Effector memory CD8-positive, alpha-beta T cell (primary cell): ENCODE results near the gene GOLGB1.

Experiments used
- ATAC-seq: fragments of 150-1000 bp; cut with Tn5 transposase; replicated peaks from 2 replicates; pipeline ENCODE4 v1.10.0; 2021; ENCODE audit warnings: mild to moderate bottlenecking, moderate library complexity
- DNase-seq, 3 experiments: peaks; one replicate each; pipeline ENCODE4 v3.0.0; 2021
- H3K27ac Mint-ChIP-seq, 2 donors: one replicate each; pipeline ENCODE4 v1.8.0; 2022; ENCODE audit warnings: mild to moderate bottlenecking in 2 of 2, mixed read lengths in 2 of 2, moderate library complexity in 2 of 2
- H3K27me3 Mint-ChIP-seq, 2 donors: one replicate each; pipeline ENCODE4 v1.8.0; 2022; ENCODE audit warnings: mixed read lengths in 2 of 2
- H3K36me3 Mint-ChIP-seq: one replicate; pipeline ENCODE4 v1.8.0; 2022; ENCODE audit warnings: mild to moderate bottlenecking, moderate library complexity, mixed read lengths; ENCODE audit not compliant: insufficient read depth
- H3K4me1 Mint-ChIP-seq, 2 donors: one replicate each; pipeline ENCODE4 v1.8.0; 2022; ENCODE audit warnings: low read depth in 2 of 2, mixed read lengths in 2 of 2
- H3K4me3 Mint-ChIP-seq, 2 donors: one replicate each; pipeline ENCODE4 v1.8.0; 2022; ENCODE audit warnings: mild to moderate bottlenecking in 2 of 2, mixed read lengths in 2 of 2, moderate library complexity in 2 of 2
- H3K9me3 Mint-ChIP-seq, 2 donors: one replicate each; pipeline ENCODE4 v1.8.0; 2022; ENCODE audit warnings: mixed read lengths in 2 of 2

GOLGB1 gene

DNA sequence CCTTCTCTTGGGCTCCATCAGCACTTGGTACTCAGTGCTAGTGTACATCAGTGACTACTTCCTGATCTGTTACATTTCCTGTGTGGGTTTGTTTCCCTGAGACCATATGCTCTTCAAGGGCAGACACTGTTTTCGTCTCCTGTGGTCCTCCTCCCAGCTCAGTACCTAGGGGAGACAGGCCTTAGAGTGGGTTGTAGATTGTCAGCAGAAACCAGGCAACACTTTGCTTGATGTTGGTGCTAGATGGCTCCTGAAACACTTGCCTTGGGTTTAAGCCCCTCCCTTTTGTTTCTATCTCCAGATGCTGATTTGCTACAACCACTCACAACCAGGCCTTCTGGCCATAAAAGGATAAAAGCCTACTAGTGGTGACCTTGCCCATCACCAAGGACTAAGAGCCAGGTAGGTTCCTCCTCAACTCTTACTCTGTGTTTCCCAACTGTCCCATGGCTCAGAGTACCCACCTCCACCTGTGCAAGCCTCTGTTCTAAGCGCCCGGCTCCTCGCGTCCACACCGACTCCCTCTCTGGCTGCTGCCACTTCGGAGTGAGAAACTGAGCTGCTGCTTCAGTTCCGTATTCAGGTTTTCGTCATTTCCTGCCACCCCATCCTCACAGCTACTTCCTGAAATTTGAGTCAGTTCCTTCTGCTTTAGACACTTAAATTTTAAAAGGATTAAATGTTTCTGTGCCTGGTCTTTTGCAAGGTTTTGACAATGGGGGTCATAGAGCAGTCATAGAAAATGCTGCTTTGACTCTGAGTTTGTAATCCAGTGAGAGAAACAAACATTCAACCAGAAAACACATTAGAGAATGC lies 89.0 kb downstream of the GOLGB1 start, which contains the start of gene HCLS1:
Gene HCLS1 (minus strand): TSS at position 548 of the 816 bp plus-strand sequence. CDS start 2,556 bp downstream, outside the sequence.
- ATAC-seq = peak; percentile 81
- peaks cover 49 to 56% of the 10 kb centered on the region in 2 donors for H3K4me1 Mint-ChIP-seq
- H3K27me3 Mint-ChIP-seq = no peaks in the 10 kb centered on the region
- peak within 1 kb of the TSS; percentile 87 to 88 for H3K4me3 Mint-ChIP-seq
- peaks cover 48% of the 10 kb centered on the region for H3K36me3 Mint-ChIP-seq
- peak; percentile 59 to 76 (median 63) for DNase-seq
- H3K27ac Mint-ChIP-seq = peak within 1 kb of the TSS; percentile 98 to 99
- H3K9me3 Mint-ChIP-seq = peaks cover 0 to 3% of the 10 kb centered on the region in 2 donors

DNA sequence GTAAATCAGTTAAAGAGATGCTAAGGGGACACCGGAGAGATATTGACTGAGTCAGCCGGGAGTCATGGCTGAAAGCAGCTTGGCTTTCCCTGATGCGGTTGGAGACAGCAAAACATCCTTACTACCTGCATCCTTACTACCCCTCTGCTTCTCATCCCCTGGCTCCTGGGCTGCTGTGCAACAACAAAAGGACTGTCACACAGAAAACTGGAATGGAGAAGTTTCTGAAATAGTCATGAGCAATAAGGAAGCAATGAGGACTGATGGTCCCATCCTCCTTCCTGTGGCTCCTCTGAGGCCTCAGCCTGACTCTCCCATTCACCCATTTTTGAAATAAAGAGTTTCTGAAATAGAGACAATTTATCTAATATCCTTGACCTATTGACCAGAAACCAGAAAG lies 90.0 kb downstream of the GOLGB1 start:
- ATAC-seq (no peak), DNase-seq (no peak)
- Mint-ChIP-seq H3K4me1 (peaks cover 55 to 60% of the 10 kb centered on the region in 2 donors), H3K4me3 (peak overlapping the region; percentile 87 to 88), H3K27ac (peak overlapping the region; percentile 98 to 99), H3K9me3 (peaks cover 0 to 3% of the 10 kb centered on the region in 2 donors), H3K36me3 (peaks cover 57% of the 10 kb centered on the region), H3K27me3 (no peaks in the 10 kb centered on the region)

DNA sequence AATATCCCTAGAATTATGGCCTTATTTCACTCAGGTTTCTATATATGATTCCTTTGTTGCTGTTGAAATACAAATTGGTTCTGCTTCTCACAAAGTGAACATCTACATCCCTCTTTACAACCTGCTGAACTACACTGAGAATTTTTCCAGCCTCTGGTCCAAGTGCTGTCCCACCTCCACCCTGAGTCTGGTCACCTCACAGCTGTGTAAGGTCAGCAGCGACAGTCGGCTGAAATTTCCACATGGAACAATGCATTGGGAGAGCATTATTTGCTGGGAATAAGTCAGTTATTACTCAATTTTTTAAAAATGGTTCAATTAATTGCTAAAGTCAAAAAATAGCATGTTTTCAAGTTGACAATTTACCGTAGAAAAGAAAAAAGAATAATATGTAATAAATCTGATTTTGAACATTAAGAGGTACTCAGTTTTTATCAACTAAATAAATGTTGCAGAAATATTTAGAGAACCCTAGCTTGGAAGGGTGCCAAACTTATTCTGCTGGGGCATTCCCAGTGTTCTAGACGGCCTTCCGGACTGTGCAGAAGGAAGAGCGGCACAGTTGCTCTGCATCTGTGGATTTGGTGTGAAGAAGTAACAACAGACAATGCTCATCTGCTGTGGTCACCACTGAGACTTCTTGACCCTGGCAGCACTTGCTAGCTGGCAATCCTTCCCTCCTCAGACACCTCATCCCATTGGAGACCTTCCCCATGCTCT lies 90.7 kb downstream of the GOLGB1 start:
- ATAC-seq (no peak), DNase-seq (no peak)
- peaks cover 59 to 67% of the 10 kb centered on the region in 2 donors for H3K4me1 Mint-ChIP-seq
- H3K27ac Mint-ChIP-seq = peak overlapping the region; percentile 98 to 99
- peaks cover 0 to 3% of the 10 kb centered on the region in 2 donors for H3K9me3 Mint-ChIP-seq
- peaks cover 62% of the 10 kb centered on the region for H3K36me3 Mint-ChIP-seq
- peak overlapping the region; percentile 87 to 88 for H3K4me3 Mint-ChIP-seq
- no peaks in the 10 kb centered on the region for H3K27me3 Mint-ChIP-seq

DNA sequence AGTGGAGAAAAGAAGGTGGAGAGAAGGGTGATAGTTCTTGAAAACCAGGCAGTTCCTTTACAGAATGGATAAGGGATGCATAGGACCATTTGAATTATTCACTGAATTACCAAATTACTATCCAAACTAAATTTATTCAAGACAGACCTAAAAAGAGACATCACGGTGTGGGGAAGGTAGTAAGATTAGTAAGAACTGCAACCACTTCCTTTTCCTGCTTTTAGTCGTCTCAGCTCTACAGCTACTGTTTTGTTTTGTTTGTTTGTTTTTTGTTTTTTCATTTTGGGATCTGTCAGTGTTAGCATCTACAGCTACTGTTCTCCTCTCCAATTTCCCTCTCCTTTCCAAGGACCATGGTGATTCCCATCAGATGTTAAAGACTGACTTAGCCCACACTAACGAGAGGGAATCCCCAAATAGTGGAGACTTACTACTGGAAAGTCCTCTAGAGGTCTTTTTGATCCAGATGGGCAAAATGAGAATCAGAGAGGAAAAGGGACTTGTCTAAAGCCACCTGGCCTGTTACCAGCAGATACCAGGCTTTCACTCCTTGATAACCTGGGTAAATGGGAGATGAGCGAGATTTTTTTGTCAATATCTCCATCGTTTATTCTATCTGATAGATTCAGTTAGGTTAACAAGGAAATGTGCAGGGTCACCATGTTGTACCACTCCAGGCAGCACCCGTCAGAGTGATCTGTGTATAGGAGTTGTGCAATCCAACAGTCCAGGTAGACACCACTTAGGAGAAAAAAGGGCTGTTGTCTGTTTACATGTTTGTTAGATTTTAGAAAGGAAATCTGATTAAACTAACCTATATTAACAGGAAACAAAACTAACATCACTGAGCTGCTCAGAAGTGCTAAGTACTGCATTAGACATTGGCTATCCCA lies 94.8 kb downstream of the GOLGB1 start:
- no peaks in the 10 kb centered on the region for H3K27me3 Mint-ChIP-seq
- H3K36me3 Mint-ChIP-seq = peaks cover 85% of the 10 kb centered on the region
- H3K4me1 Mint-ChIP-seq = peaks cover 59 to 78% of the 10 kb centered on the region in 2 donors
- H3K9me3 Mint-ChIP-seq = no peaks in the 10 kb centered on the region
- ATAC-seq = peak; percentile 90
- H3K27ac Mint-ChIP-seq = peak overlapping the region; percentile 56 to 99
- H3K4me3 Mint-ChIP-seq = peak overlapping the region; percentile 40 to 55
- no peak for DNase-seq

GRCh38 chr3:121651684-121652083 lies 97.9 kb downstream of the GOLGB1 start:
- no peak for DNase-seq
- peaks cover 81% of the 10 kb centered on the region for H3K36me3 Mint-ChIP-seq
- no peaks in the 10 kb centered on the region for H3K9me3 Mint-ChIP-seq
- H3K4me1 Mint-ChIP-seq = peaks cover 38 to 63% of the 10 kb centered on the region in 2 donors
- no peak for ATAC-seq
- no peaks in the 10 kb centered on the region for H3K27me3 Mint-ChIP-seq
- H3K27ac Mint-ChIP-seq = peak overlapping the region; percentile 77 to 84
- H3K4me3 Mint-ChIP-seq = peak overlapping the region in 1 of 2 donors; percentile 35

- no peak for ATAC-seq
- peak overlapping the region; percentile 77 to 84 for H3K27ac Mint-ChIP-seq
Measured at GRCh38 chr3:121649645-121650044, 99.9 kb downstream of the GOLGB1 start.

DNA sequence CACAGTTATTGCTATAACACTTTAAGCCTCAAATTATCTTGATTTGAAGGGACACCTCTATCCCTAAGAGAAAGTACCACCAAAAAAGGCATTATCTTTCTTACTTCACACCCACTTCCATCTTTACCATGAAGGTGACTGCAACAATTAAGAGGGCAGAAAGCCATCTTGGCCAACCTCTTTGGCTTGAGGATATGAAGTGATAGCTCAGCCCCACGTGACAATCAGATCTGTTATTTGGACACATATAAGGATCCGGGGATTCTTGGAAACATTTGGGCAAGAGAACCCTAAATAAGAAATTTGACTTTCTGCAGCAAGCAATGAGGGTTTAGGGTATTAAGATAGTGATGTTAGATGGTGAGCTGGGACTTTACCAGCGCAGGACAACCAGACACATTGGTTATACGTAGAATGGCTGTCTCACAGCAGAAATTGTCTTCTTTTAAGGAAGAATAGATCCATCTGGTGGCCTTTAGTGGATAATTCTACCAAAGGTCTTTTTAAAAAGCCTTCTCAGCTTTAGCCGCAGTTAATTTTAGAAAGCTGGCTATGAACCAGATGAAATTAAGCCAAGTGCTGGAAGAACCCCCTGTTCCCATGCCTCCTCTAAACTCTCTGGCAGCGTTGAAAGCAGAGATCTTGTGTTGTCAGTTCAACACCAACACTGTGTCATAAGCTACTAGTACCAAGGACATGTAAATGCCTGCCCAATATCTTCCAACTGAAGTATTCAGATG lies 101.2 kb downstream of the GOLGB1 start:
- H3K27me3 Mint-ChIP-seq = no peaks in the 10 kb centered on the region
- H3K9me3 Mint-ChIP-seq = no peaks in the 10 kb centered on the region
- ATAC-seq (no peak), DNase-seq (no peak)
- no peak overlapping the region for H3K4me3 Mint-ChIP-seq
- peaks cover 74% of the 10 kb centered on the region for H3K36me3 Mint-ChIP-seq
- H3K4me1 Mint-ChIP-seq = peaks cover 21 to 43% of the 10 kb centered on the region in 2 donors
- H3K27ac Mint-ChIP-seq = peak overlapping the region in 1 of 2 donors; percentile 75

More at GRCh38 chr3:121649645-121650044, 99.9 kb downstream of the GOLGB1 start:
- no peaks in the 10 kb centered on the region for H3K27me3 Mint-ChIP-seq
- no peak for DNase-seq
- H3K9me3 Mint-ChIP-seq = no peaks in the 10 kb centered on the region
- H3K36me3 Mint-ChIP-seq = peaks cover 70% of the 10 kb centered on the region
- peak overlapping the region in 1 of 2 donors; percentile 40 for H3K4me3 Mint-ChIP-seq
- peaks cover 26 to 55% of the 10 kb centered on the region in 2 donors for H3K4me1 Mint-ChIP-seq

DNA sequence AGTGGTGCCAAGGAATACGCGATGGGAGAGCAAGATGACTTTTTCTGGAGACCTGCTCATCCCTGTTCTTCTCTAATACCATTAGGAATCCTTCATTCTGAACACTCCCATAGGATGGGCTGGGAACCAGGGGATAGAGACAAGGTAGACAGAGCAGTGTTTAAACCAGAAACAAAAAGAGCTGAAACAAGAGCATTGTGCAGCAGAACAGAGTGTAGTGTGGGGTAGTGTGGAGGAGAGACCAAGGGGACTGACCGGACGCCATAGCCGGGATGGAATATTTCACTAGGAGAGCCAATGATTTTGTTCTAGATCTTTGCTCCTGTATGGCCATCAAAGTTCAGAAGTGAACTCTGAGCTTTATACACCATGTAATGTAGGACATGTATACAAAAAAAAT lies 104.5 kb downstream of the GOLGB1 start:
- Mint-ChIP-seq H3K36me3 (peaks cover 76% of the 10 kb centered on the region), H3K9me3 (no peaks in the 10 kb centered on the region), H3K4me1 (peaks cover 5 to 32% of the 10 kb centered on the region in 2 donors), H3K4me3 (no peak overlapping the region), H3K27me3 (no peaks in the 10 kb centered on the region), H3K27ac (peak overlapping the region; percentile 2 to 44)
- DNase-seq (no peak), ATAC-seq (no peak)

DNA sequence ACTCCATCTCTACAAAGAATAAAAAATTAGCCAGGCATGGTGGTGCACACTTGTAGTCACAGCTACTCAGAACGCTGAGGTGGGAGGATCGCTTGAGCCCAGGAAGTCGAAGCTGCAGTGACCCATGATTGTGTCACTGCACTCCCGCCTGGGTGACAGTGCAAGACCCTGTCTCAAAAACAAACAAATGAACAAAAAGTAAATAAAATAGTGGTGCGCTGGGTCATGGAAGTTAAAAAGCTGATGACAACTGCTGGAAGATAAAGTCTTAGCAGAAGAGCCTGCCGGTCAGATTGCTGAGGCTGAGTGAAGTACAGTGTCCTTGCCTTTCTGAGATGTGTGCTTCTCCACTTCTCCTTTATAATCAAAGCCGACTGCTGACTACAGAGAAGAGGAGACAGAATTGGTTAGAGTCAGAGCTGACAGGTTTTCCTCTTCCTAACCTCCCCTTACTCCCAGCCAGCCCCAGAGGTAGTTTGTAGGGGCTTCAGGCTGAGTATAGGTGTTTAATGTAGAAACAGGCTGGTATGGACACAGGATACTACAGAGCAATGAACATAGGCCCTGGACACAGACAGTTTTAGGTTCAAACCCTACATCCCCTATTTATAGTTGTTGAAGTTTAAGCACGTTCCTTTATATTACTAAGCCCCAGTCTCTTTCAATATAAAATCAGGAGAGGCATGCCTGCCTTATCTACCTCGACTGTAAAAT lies 106.8 kb downstream of the GOLGB1 start:
- H3K4me3 Mint-ChIP-seq = no peak overlapping the region
- H3K4me1 Mint-ChIP-seq = peaks cover 5 to 33% of the 10 kb centered on the region in 2 donors
- ATAC-seq = no peak
- H3K27ac Mint-ChIP-seq = peak overlapping the region in 1 of 2 donors; percentile 19
- no peaks in the 10 kb centered on the region for H3K9me3 Mint-ChIP-seq
- peaks cover 81% of the 10 kb centered on the region for H3K36me3 Mint-ChIP-seq
- no peak for DNase-seq
- H3K27me3 Mint-ChIP-seq = no peaks in the 10 kb centered on the region

DNA sequence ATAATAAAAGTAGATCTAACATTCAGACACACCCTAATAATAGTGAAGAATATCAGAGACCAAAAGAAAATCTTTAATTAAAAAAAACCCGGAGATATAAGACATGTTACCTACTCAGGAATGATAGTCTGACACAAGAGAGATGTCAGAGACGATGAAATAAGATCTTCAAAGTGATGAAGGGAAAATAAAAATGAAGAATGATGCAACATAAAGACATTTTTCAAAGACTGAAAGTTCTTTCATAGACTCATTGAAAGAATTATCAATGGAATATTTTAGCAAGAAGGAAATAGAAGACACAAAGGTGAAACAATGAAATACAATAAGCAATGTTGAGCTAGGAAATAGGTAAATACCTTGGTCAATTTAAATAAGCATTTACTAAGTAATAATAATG lies 108.4 kb downstream of the GOLGB1 start:
- peaks cover 0 to 26% of the 10 kb centered on the region in 2 donors for H3K4me1 Mint-ChIP-seq
- no peak for ATAC-seq

GRCh38 chr3:121637922-121638321 lies 111.6 kb downstream of the GOLGB1 start:
- no peaks in the 10 kb centered on the region for H3K9me3 Mint-ChIP-seq
- H3K27ac Mint-ChIP-seq = peak overlapping the region in 1 of 2 donors; percentile 87
- DNase-seq = no peak
- no peak overlapping the region for H3K4me3 Mint-ChIP-seq
- H3K36me3 Mint-ChIP-seq = peaks cover 98% of the 10 kb centered on the region
- H3K4me1 Mint-ChIP-seq = peaks cover 2 to 26% of the 10 kb centered on the region in 2 donors
- H3K27me3 Mint-ChIP-seq = no peaks in the 10 kb centered on the region
- no peak for ATAC-seq

More for the DNA sequence above, 108.4 kb downstream of the GOLGB1 start:
- DNase-seq = no peak
- Mint-ChIP-seq H3K4me3 (no peak overlapping the region), H3K27ac (peak overlapping the region; percentile 24 to 92), H3K9me3 (no peaks in the 10 kb centered on the region), H3K36me3 (peaks cover 93% of the 10 kb centered on the region), H3K27me3 (no peaks in the 10 kb centered on the region)

DNA sequence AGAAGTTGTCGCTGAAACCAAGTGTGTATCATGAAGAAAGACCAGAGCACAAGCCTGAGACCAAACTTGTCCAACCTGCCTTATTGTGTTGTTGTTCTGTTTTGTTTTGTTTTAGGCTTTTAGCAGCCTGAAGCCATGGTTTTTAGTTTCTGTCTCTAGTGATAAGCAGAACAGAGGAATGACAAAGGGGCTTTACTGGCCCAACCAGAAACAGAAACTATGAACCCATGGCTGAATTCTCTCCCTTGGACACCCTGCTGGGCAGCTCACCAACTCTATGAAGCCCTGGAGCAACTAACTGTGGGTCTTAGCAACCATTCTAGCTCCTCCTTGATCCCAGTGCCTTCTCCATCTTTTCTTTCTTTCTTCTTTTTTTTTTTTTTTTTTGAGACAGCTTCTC lies 119.2 kb downstream of the GOLGB1 start:
- no peak for DNase-seq
- H3K4me1 Mint-ChIP-seq = peaks cover 3% of the 10 kb centered on the region in 2 donors
- peaks cover 63% of the 10 kb centered on the region for H3K36me3 Mint-ChIP-seq
- H3K27me3 Mint-ChIP-seq = no peaks in the 10 kb centered on the region
- H3K27ac Mint-ChIP-seq = peak overlapping the region; percentile 80 to 84
- H3K4me3 Mint-ChIP-seq = no peak overlapping the region
- no peak for ATAC-seq
- H3K9me3 Mint-ChIP-seq = no peaks in the 10 kb centered on the region
